CD4-positive, alpha-beta T cell (primary cell): Measurements from ENCODE around the gene SCN3B. TPM values are rescaled to one million over a fixed set of nuclear protein-coding genes. Genes with fewer than 3 reads are reported as not detected.

Experiments used
- ATAC-seq: fragments of 200-7000 bp; cut with Tn5 transposase; one replicate; pipeline ENCODE4 v1.10.0; 2022; ENCODE audit warnings: mild to moderate bottlenecking; ENCODE audit not compliant: poor library complexity
- CTCF ChIA-PET: fragments of 350-600 bp; sonication (Branson Sonifier 250); formaldehyde crosslinking; loops from one replicate; lab custom pipeline; 2021; ENCODE audit warnings: antibody characterized with exemption, inconsistent platforms; lab: Charles Lee
- POLR2A ChIA-PET: fragments of 350-600 bp; sonication (Branson Sonifier 250); formaldehyde crosslinking; loops from one replicate; lab custom pipeline; 2021; ENCODE audit warnings: antibody characterized with exemption, inconsistent platforms; lab: Charles Lee
- DNase-seq, 14 experiments: peaks; one replicate each; pipeline ENCODE4 v3.0.0-alpha.2; 2013 to 2020; ENCODE audit warnings: mixed read lengths in 2 of 14
- H3K27ac ChIP-seq, 2 donors: one replicate each; pipeline versions ENCODE4 v1.5.1 to v1.7.0; 2013; ENCODE audit warnings: low read length in 2 of 2, low read depth in 1 of 2, mild to moderate bottlenecking in 1 of 2
- H3K27me3 ChIP-seq, 2 experiments: 1 replicate in 1 of 2; 2 replicates in 1 of 2; pipeline versions ENCODE4 v1.6.1 to v1.7.0; 2013; ENCODE audit warnings: low read length in 2 of 2, control low read depth in 1 of 2, mild to moderate bottlenecking in 1 of 2, moderate library complexity in 1 of 2; ENCODE audit not compliant: insufficient read depth in 2 of 2, control insufficient read depth in 1 of 2
- H3K36me3 ChIP-seq: one replicate; pipeline ENCODE4 v1.6.1; 2013; ENCODE audit warnings: low read length, control low read depth; ENCODE audit not compliant: insufficient read depth
- H3K4me1 ChIP-seq: one replicate; pipeline ENCODE4 v1.6.1; 2013; ENCODE audit warnings: low read length, control low read depth; ENCODE audit not compliant: insufficient read depth
- H3K4me3 ChIP-seq: one replicate; pipeline ENCODE4 v1.5.1; 2013; ENCODE audit warnings: mild to moderate bottlenecking, low read length, moderate library complexity
- H3K9me3 ChIP-seq, 2 experiments: 1 replicate in 1 of 2; 2 replicates in 1 of 2; pipeline versions ENCODE4 v1.6.1 to v1.7.0; 2013; ENCODE audit warnings: low read length in 2 of 2, mild to moderate bottlenecking in 2 of 2, control low read depth in 1 of 2, moderate library complexity in 1 of 2; ENCODE audit not compliant: control insufficient read depth in 1 of 2, insufficient read depth in 1 of 2
- H3K27ac Mint-ChIP-seq: one replicate; pipeline ENCODE4 v1.8.0; 2020; ENCODE audit warnings: mixed read lengths
- H3K27me3 Mint-ChIP-seq: one replicate; pipeline ENCODE4 v1.8.0; 2021; ENCODE audit warnings: mixed read lengths
- H3K36me3 Mint-ChIP-seq: one replicate; pipeline ENCODE4 v1.8.0; 2021; ENCODE audit warnings: low read depth, mixed read lengths
- H3K4me1 Mint-ChIP-seq: one replicate; pipeline ENCODE4 v1.8.0; 2021; ENCODE audit warnings: low read depth, mixed read lengths
- H3K4me3 Mint-ChIP-seq: one replicate; pipeline ENCODE4 v1.8.0; 2020; ENCODE audit warnings: mild to moderate bottlenecking, mixed read lengths
- H3K9me3 Mint-ChIP-seq: one replicate; pipeline ENCODE4 v1.8.0; 2020; ENCODE audit warnings: mixed read lengths
- CTCF ChIP-seq: fragments of 200-600 bp; IDR thresholded peaks from one replicate; pipeline ENCODE4 v1.8.0; 2022; ENCODE audit warnings: antibody characterized with exemption, mild to moderate bottlenecking
- intact Hi-C, 2 experiments: fragments of 100-400 bp; cut with DNase I in 1 of 2; cut with micrococcal nuclease in 1 of 2; formaldehyde crosslinking; loops; one replicate each; pipeline versions ENCODE4 v1.15.1 to v1.9.0; 2023 to 2025; cut with DNase I, micrococcal nuclease
- total RNA-seq, 174 experiments: library from RNA in 2 of 174; stranded (reverse) in 2 of 174; gene quantifications; one replicate each; pipeline ENCODE4 v1.2.3 and lab custom pipeline; 2021 to 2026

SCN3B gene
- total RNA-seq, 2 experiments from 2014 or later, result not detected

- no peak overlapping the region for H3K27ac Mint-ChIP-seq
Observed at GRCh38 chr11:123640029-123640428, 14.4 kb downstream of the SCN3B start.

GRCh38 chr11:123630126-123630608 is 24.3 kb downstream of the SCN3B start:
- H3K4me1 ChIP-seq, result no peaks in the 10 kb centered on the region
- no peaks in the 10 kb centered on the region for H3K9me3 ChIP-seq
- Mint-ChIP-seq H3K36me3 (no peaks in the 10 kb centered on the region), H3K27ac (no peak overlapping the region), H3K27me3 (peaks cover 14% of the 10 kb centered on the region), H3K9me3 (no peaks in the 10 kb centered on the region), H3K4me3 (no peak overlapping the region), H3K4me1 (no peaks in the 10 kb centered on the region)
- H3K27me3 ChIP-seq, result peaks cover 0 to 4% of the 10 kb centered on the region in 2 experiments
- no peak for TF ChIP-seq CTCF
- H3K36me3 ChIP-seq, result no peaks in the 10 kb centered on the region
- H3K4me3 ChIP-seq, result no peak overlapping the region
- CTCF ChIA-PET, result no interaction called here
- no peak overlapping the region for H3K27ac ChIP-seq
- intact Hi-C loops, result no loop called here
- POLR2A ChIA-PET, result no interaction called here
- no peak for ATAC-seq
- DNase-seq, result no peak

More at GRCh38 chr11:123640029-123640428, 14.4 kb downstream of the SCN3B start:
- no peaks in the 10 kb centered on the region for H3K4me1 Mint-ChIP-seq
- TF ChIP-seq CTCF, result no peak
- H3K27me3 ChIP-seq, result peaks cover 0 to 4% of the 10 kb centered on the region in 2 experiments
- peaks cover 40% of the 10 kb centered on the region for H3K27me3 Mint-ChIP-seq
- no peak overlapping the region for H3K4me3 ChIP-seq
- H3K9me3 ChIP-seq, result no peaks in the 10 kb centered on the region
- DNase-seq, result no peak
- POLR2A ChIA-PET, result no interaction called here
- H3K9me3 Mint-ChIP-seq, result no peaks in the 10 kb centered on the region
- no peak for ATAC-seq
- H3K4me3 Mint-ChIP-seq, result no peak overlapping the region
- H3K4me1 ChIP-seq, result peaks cover 6% of the 10 kb centered on the region
- CTCF ChIA-PET, result interaction anchor here (2.3 kb wide), 1 partner anchor 68 kb away, joined by 16 read pairs; no protein-coding TSS in a partner anchor
- intact Hi-C loops, result no loop called here
- H3K36me3 Mint-ChIP-seq, result no peaks in the 10 kb centered on the region
- no peak overlapping the region for H3K27ac ChIP-seq
- H3K36me3 ChIP-seq, result no peaks in the 10 kb centered on the region

- no peaks in the 10 kb centered on the region for H3K4me1 Mint-ChIP-seq
- DNase-seq (no peak), ATAC-seq (no peak)
- no peaks in the 10 kb centered on the region for H3K4me1 ChIP-seq
- no peaks in the 10 kb centered on the region for H3K9me3 ChIP-seq
- peaks cover 2% of the 10 kb centered on the region for H3K36me3 ChIP-seq
- ChIA-PET POLR2A (no interaction called here), CTCF (interaction anchor here (1.2 kb wide), 1 partner anchor 13 kb away, joined by 3 read pairs; no protein-coding TSS in a partner anchor)
- no peak overlapping the region for H3K4me3 Mint-ChIP-seq
- H3K27ac Mint-ChIP-seq, result no peak overlapping the region
- H3K27me3 Mint-ChIP-seq, result peaks cover 6% of the 10 kb centered on the region
- H3K4me3 ChIP-seq, result no peak overlapping the region
- H3K27me3 ChIP-seq, result peaks cover 0 to 4% of the 10 kb centered on the region in 2 experiments
- H3K36me3 Mint-ChIP-seq, result no peaks in the 10 kb centered on the region
- TF ChIP-seq CTCF, result no peak
- intact Hi-C loops, result no loop called here
- no peaks in the 10 kb centered on the region for H3K9me3 Mint-ChIP-seq
- no peak overlapping the region for H3K27ac ChIP-seq
Observed at GRCh38 chr11:123628936-123629683, 25.3 kb downstream of the SCN3B start.
